Neural crest cell (in vitro differentiated cells): ENCODE data around the gene MPRIP. TPM values are rescaled to one million over a fixed set of nuclear protein-coding genes. Genes with fewer than 3 reads are reported as not detected.

ENCODE experiments used
- DNase-seq: peaks from one replicate; pipeline ENCODE4 v3.0.0; 2021; ENCODE audit warnings: low read depth, mixed read lengths, low spot score
- H3K27ac Mint-ChIP-seq: one replicate; pipeline ENCODE4 v1.8.0; 2021; ENCODE audit warnings: mild to moderate bottlenecking, mixed read lengths; ENCODE audit not compliant: unreplicated experiment
- H3K27me3 Mint-ChIP-seq: 2 replicates; pipeline ENCODE4 v1.8.0; 2021; ENCODE audit warnings: low read depth, mild to moderate bottlenecking, mixed read lengths
- H3K36me3 Mint-ChIP-seq: 2 replicates; pipeline ENCODE4 v1.8.0; 2021; ENCODE audit warnings: low read depth, mild to moderate bottlenecking, mixed read lengths
- H3K4me1 Mint-ChIP-seq: 2 replicates; pipeline ENCODE4 v1.8.0; 2021; ENCODE audit warnings: mixed read lengths
- H3K4me3 Mint-ChIP-seq: one replicate; pipeline ENCODE4 v1.8.0; 2021; ENCODE audit warnings: mild to moderate bottlenecking, mixed read lengths
- H3K9me3 Mint-ChIP-seq: 2 replicates; pipeline ENCODE4 v1.8.0; 2021; ENCODE audit warnings: mixed read lengths
- total RNA-seq: library from RNA; stranded (reverse); gene quantifications from 2 replicates; pipeline ENCODE4 v1.2.1, GENCODE V29; 2021
- TF ChIP-seq, protein P1 (sequence below): fragments of 200-600 bp; sonication (generic); conservative IDR thresholded peaks from 2 replicates; pipeline ENCODE4 v1.5.0; 2021; ENCODE audit warnings: antibody characterized with exemption, mild to moderate bottlenecking

MPRIP gene
- total RNA-seq, 1 donor from 2014 or later, result 241 TPM

DNA sequence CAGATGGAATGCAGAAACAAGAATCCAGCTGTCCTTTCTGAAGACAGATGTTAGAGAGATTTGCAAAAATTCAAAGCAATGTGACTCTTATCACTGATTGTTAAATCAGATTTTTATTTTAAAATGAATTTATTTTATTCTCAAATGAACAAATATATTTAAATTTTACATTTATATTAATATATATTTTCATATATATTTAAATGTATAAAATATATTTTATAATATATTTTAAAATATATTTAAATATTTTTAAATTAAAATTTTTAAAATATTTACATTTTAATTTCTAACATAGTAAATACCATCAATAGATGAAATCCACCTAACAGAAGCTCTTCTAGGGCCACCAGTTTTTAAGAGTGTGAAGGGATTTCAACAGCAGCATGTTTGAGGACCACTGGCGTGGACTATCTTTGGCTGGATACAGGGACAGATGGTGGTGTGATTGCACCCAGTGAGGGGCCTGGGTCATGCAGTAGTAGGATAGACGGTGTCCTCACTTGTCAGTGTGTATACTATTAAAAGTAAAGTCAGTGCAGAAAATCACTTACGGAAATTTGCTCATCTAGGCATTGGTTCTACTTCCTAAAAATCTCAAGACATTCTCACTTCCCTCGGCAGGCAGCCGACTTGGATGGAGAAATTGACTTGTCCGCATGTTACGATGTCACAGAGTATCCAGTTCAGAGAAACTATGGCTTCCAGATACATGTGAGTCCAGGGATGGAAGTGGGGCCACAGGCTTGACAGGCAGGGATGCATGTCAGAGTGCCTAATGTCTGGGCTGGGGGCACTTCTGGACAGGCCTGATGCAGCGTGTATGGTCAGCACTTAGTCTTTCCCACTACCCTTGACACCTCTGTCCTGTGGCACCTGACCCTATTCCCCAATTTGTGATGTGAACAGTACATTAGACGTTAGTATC lies 107.5 kb downstream of the MPRIP start:
- TF ChIP-seq, protein P1, sequence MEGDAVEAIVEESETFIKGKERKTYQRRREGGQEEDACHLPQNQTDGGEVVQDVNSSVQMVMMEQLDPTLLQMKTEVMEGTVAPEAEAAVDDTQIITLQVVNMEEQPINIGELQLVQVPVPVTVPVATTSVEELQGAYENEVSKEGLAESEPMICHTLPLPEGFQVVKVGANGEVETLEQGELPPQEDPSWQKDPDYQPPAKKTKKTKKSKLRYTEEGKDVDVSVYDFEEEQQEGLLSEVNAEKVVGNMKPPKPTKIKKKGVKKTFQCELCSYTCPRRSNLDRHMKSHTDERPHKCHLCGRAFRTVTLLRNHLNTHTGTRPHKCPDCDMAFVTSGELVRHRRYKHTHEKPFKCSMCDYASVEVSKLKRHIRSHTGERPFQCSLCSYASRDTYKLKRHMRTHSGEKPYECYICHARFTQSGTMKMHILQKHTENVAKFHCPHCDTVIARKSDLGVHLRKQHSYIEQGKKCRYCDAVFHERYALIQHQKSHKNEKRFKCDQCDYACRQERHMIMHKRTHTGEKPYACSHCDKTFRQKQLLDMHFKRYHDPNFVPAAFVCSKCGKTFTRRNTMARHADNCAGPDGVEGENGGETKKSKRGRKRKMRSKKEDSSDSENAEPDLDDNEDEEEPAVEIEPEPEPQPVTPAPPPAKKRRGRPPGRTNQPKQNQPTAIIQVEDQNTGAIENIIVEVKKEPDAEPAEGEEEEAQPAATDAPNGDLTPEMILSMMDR, result no peak
- peaks cover 10% of the 10 kb centered on the region for H3K4me1 Mint-ChIP-seq
- no peak overlapping the region for H3K27ac Mint-ChIP-seq
- no peaks in the 10 kb centered on the region for H3K9me3 Mint-ChIP-seq
- no peak for DNase-seq
- no peak overlapping the region for H3K4me3 Mint-ChIP-seq
- peaks cover 23% of the 10 kb centered on the region for H3K36me3 Mint-ChIP-seq
- H3K27me3 Mint-ChIP-seq, result no peaks in the 10 kb centered on the region

DNA sequence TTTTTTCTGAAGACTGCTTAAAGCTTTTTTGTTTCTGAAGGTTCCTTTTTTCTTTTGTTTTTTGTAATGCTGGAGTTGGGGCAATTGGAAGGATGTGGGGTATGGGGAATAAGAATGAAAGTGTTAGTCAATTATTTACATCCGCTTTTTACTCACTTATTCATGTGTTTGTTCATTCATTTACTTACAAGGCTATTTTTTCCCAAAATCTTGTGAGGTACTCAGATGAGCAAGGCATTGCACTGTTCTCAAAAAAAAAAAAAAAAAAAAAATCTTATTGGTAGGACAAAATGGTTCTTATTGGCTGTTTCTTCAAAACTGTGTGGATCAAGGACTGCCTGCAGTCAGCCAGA lies 108.2 kb downstream of the MPRIP start:
- no peak for DNase-seq
- no peaks in the 10 kb centered on the region for H3K27me3 Mint-ChIP-seq
- H3K9me3 Mint-ChIP-seq, result no peaks in the 10 kb centered on the region
- H3K36me3 Mint-ChIP-seq, result peaks cover 23% of the 10 kb centered on the region
- TF ChIP-seq, protein P1, result no peak
- H3K4me3 Mint-ChIP-seq, result no peak overlapping the region
- H3K27ac Mint-ChIP-seq, result no peak overlapping the region
- H3K4me1 Mint-ChIP-seq, result peaks cover 3% of the 10 kb centered on the region

DNA sequence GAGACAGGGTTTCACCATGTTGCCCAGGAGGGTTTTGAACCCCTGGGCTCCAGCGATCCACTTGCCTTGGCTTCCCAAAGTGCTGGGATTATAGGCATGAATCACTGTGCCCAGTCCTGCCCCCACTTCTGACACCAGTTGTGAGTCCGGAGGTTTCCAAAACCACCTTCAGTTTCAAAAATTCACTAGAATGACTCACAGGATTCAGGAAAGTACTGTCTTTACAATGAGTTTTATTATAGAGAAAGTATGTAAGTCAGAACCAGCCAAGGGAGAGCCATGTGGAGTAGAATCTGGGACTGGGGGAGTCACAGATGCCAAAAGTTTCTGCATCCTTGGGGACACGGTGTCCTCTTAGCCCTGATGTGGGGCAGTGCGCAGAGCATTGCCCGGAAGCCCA lies 108.8 kb downstream of the MPRIP start:
- no peak overlapping the region for H3K27ac Mint-ChIP-seq
- H3K4me3 Mint-ChIP-seq, result no peak overlapping the region
- DNase-seq, result no peak
- no peaks in the 10 kb centered on the region for H3K27me3 Mint-ChIP-seq
- no peaks in the 10 kb centered on the region for H3K9me3 Mint-ChIP-seq
- peaks cover 23% of the 10 kb centered on the region for H3K36me3 Mint-ChIP-seq
- TF ChIP-seq, protein P1, result no peak
- H3K4me1 Mint-ChIP-seq, result no peaks in the 10 kb centered on the region

DNA sequence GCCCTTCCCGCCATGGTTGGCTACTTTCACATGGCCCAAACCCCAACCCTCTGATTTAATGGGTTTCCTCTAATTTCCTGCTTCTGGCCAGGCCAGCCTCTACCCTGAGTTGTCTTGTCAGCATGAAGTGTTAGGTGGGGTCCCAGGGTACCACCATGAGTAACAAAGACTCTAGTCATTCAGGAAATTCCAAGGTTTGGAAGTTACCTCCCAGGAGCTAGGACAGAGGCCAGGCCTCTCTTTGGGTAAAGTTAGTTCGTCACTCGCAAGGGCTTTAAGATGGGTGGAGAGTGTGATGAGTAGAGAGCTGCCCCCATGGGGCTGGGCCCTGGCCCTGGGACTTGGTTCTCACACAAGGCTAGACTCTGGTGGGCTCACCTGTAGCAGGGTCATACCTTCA lies 109.3 kb downstream of the MPRIP start:
- H3K27ac Mint-ChIP-seq, result no peak overlapping the region
- peaks cover 23% of the 10 kb centered on the region for H3K36me3 Mint-ChIP-seq

DNA sequence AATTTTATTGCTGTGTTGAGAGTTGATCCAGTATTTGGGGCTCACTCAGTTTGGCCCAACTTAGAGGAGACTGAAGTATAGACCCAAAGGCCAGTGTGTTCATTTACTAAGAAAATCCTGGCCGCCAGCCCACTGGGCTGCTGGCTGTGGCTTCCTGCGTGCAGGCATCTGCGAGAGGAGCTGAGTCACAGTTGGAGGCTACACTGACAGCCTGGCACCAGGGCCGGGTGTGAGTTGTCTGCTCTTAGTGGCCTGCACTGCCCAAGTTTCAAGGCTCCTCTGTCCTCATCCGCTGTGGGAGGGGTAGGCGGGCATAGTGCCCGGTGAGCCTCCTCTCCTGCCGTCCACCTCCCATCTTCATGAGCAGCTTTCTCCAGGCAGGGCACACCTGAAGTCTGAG lies 109.7 kb downstream of the MPRIP start:
- DNase-seq, result no peak
- Mint-ChIP-seq H3K27ac (no peak overlapping the region), H3K27me3 (no peaks in the 10 kb centered on the region), H3K36me3 (peaks cover 27% of the 10 kb centered on the region), H3K4me1 (no peaks in the 10 kb centered on the region), H3K4me3 (no peak overlapping the region), H3K9me3 (no peaks in the 10 kb centered on the region)
- TF ChIP-seq, protein P1, result no peak

More for the DNA sequence above, 109.3 kb downstream of the MPRIP start:
- no peaks in the 10 kb centered on the region for H3K9me3 Mint-ChIP-seq
- no peaks in the 10 kb centered on the region for H3K27me3 Mint-ChIP-seq
- TF ChIP-seq, protein P1, result no peak
- H3K4me1 Mint-ChIP-seq, result no peaks in the 10 kb centered on the region
- H3K4me3 Mint-ChIP-seq, result no peak overlapping the region
- no peak for DNase-seq
